GM18505 (cell line): Measurements from ENCODE around the gene FIGLA.

Experiments
- ATAC-seq: cut with Tn5 transposase; IDR thresholded peaks from one replicate; pipeline ENCODE4 v1.9.1; 2021; ENCODE audit not compliant: unreplicated experiment
- POLR2A ChIP-seq: IDR thresholded peaks from 4 replicates; pipeline ENCODE4 v1.6.1; 2011; ENCODE audit warnings: borderline replicate concordance; ENCODE audit not compliant: insufficient read depth, insufficient read length; ENCODE audit errors: extremely low read depth

FIGLA gene

GRCh38 chr2:70790136-70790828, at the start of gene FIGLA:
TSS of gene FIGLA (minus strand) at chr2:70790643. CDS start at chr2:70790638, 5 bp downstream.
- TF ChIP-seq POLR2A: no peak
- no peak for ATAC-seq

GRCh38 chr2:70837980-70838925, 47.8 kb upstream of the FIGLA start:
- TF ChIP-seq POLR2A: no peak
- no peak for ATAC-seq

GRCh38 chr2:70835643-70836042, 45.2 kb upstream of the FIGLA start, which contains the start of gene CD207:
TSS of gene CD207 (minus strand) at chr2:70835816. CDS start at chr2:70835776, 40 bp downstream.
- ATAC-seq: no peak
- no peak for TF ChIP-seq POLR2A

GRCh38 chr2:70834881-70835280, 44.4 kb upstream of the FIGLA start:
- no peak for ATAC-seq
- no peak for TF ChIP-seq POLR2A

GRCh38 chr2:70834106-70834505, 43.7 kb upstream of the FIGLA start:
- no peak for ATAC-seq
- no peak for TF ChIP-seq POLR2A

- no peak for ATAC-seq
- TF ChIP-seq POLR2A: no peak
These were observed 42.8 kb upstream of the FIGLA start for GRCh38 chr2:70833246-70833645.

GRCh38 chr2:70832386-70832785, 41.9 kb upstream of the FIGLA start:
- ATAC-seq: no peak
- no peak for TF ChIP-seq POLR2A

- TF ChIP-seq POLR2A: no peak
These were observed 41.4 kb upstream of the FIGLA start for GRCh38 chr2:70831861-70832260.

GRCh38 chr2:70830366-70830765, 39.9 kb upstream of the FIGLA start:
- no peak for ATAC-seq

More at GRCh38 chr2:70831861-70832260, 41.4 kb upstream of the FIGLA start:
- ATAC-seq: no peak

GRCh38 chr2:70829916-70830315, 39.5 kb upstream of the FIGLA start:
- no peak for ATAC-seq
- TF ChIP-seq POLR2A: no peak

More at GRCh38 chr2:70830366-70830765, 39.9 kb upstream of the FIGLA start:
- TF ChIP-seq POLR2A: no peak

- no peak for TF ChIP-seq POLR2A
- ATAC-seq: no peak
These were observed 38.7 kb upstream of the FIGLA start for GRCh38 chr2:70828914-70829824.

- TF ChIP-seq POLR2A: no peak
- ATAC-seq: no peak
These were observed 37.7 kb upstream of the FIGLA start for GRCh38 chr2:70828115-70828514.

- ATAC-seq: no peak
- TF ChIP-seq POLR2A: no peak
These were observed 36.9 kb upstream of the FIGLA start for GRCh38 chr2:70827388-70827787.
